GM12878 (cell line): ENCODE results near the gene DCST1. TPM values are rescaled to one million over a fixed set of nuclear protein-coding genes. Genes with fewer than 3 reads are reported as not detected.

Source experiments
- ATAC-seq: fragments of 200-7000 bp; cut with Tn5 transposase; 3 replicates; pipeline ENCODE4 v1.9.1; 2020; ENCODE audit warnings: mild to moderate bottlenecking, moderate library complexity
- BruUV-seq: library from RNA; stranded (reverse); fragments of 400-500 nt; replicated peaks from 2 replicates; lab custom pipeline; 2021; lab: Mats Ljungman, UMichigan
- CTCF ChIA-PET: fragments of 300-600 bp; sonication (Branson Sonifier 250); formaldehyde crosslinking; extraction: SDS; loops from one replicate; lab custom pipeline; 2021; ENCODE audit warnings: inconsistent platforms; lab: Yijun Ruan, JAX
- POLR2A ChIA-PET: fragments of 350-600 bp; formaldehyde crosslinking; extraction: SDS; loops from one replicate; lab custom pipeline; 2021; ENCODE audit warnings: inconsistent platforms; lab: Charles Lee
- RAD21 ChIA-PET: fragments of 300-600 bp; sonication (Branson Sonifier 250); formaldehyde crosslinking; loops from one replicate; lab custom pipeline; 2023; ENCODE audit warnings: antibody characterized with exemption; ENCODE audit not compliant: unreplicated experiment; lab: Charles Lee
- SMC1A ChIA-PET: fragments of 300-600 bp; sonication (Branson Sonifier 250); formaldehyde crosslinking; loops from one replicate; lab custom pipeline; 2023; ENCODE audit not compliant: unreplicated experiment, uncharacterized antibody; lab: Charles Lee
- DNase-seq: peaks from one replicate; pipeline ENCODE4 v3.0.0-alpha.2; 2011; ENCODE audit warnings: low read depth, low spot score
- FAIRE-seq: peaks from 3 replicates; lab custom pipeline; 2011; peaks lifted over from hg19 to GRCh38; lab: Jason Lieb, UNC
- H2AFZ ChIP-seq: 2 replicates; pipeline ENCODE4 v1.6.0; 2011; ENCODE audit warnings: low read depth, low read length, control low read depth; ENCODE audit not compliant: control insufficient read depth
- H3K27ac ChIP-seq: 2 replicates; pipeline ENCODE4 v1.5.1; 2011; ENCODE audit warnings: control low read depth; ENCODE audit not compliant: control insufficient read depth, insufficient read depth
- H3K27me3 ChIP-seq, 2 experiments: replicated peaks in 1 of 2; 2 replicates each; pipeline versions ENCODE4 v1.6.0 to v1.6.1; 2011; ENCODE audit warnings: low read length in 1 of 2; ENCODE audit not compliant: control insufficient read depth in 2 of 2, insufficient read depth in 2 of 2
- H3K36me3 ChIP-seq, 2 experiments: 2 replicates each; pipeline ENCODE4 v1.5.1; 2011; ENCODE audit warnings: low read length in 1 of 2; ENCODE audit not compliant: control insufficient read depth in 2 of 2, insufficient read depth in 2 of 2
- H3K4me1 ChIP-seq: 2 replicates; pipeline ENCODE4 v1.6.1; 2011; ENCODE audit warnings: mild to moderate bottlenecking, low read length, moderate library complexity, mixed read lengths; ENCODE audit not compliant: control insufficient read depth, insufficient read depth
- H3K4me2 ChIP-seq: 2 replicates; pipeline ENCODE4 v1.6.0; 2011; ENCODE audit warnings: control low read depth; ENCODE audit not compliant: control insufficient read depth, insufficient read depth
- H3K4me3 ChIP-seq: fragments of 200-600 bp; sonication (generic); 2 replicates; pipeline ENCODE4 v1.5.1; 2016
- H3K79me2 ChIP-seq: 2 replicates; pipeline ENCODE4 v1.6.0; 2011; ENCODE audit warnings: low read length; ENCODE audit not compliant: control insufficient read depth, insufficient read depth
- H3K9ac ChIP-seq: 2 replicates; pipeline ENCODE4 v1.8.0; 2011; ENCODE audit warnings: low read length, control low read depth, mixed read lengths; ENCODE audit not compliant: control insufficient read depth, insufficient read depth
- H3K9me3 ChIP-seq: replicated peaks from 3 replicates; pipeline ENCODE4 v1.5.1; 2011; ENCODE audit warnings: mild to moderate bottlenecking, low read length; ENCODE audit not compliant: control insufficient read depth, insufficient read depth
- H4K20me1 ChIP-seq: 2 replicates; pipeline ENCODE4 v1.6.0; 2011; ENCODE audit not compliant: control insufficient read depth, insufficient read depth
- ATF7 ChIP-seq: fragments of 450-650 bp; IDR thresholded peaks from 2 replicates; pipeline ENCODE4 v1.6.1; 2016; ENCODE audit warnings: low read depth, mild to moderate bottlenecking
- BRCA1 ChIP-seq: IDR thresholded peaks from 2 replicates; pipeline ENCODE4 v1.6.1; 2011; ENCODE audit warnings: low read depth, low read length, improper control_type of control experiment
- CHD1 ChIP-seq: IDR thresholded peaks from 2 replicates; pipeline ENCODE4 v1.6.1; 2012; ENCODE audit warnings: low read depth, low read length, improper control_type of control experiment
- CREB1 ChIP-seq: IDR thresholded peaks from 2 replicates; pipeline ENCODE4 v1.6.1; 2012; ENCODE audit warnings: low read depth, mild to moderate bottlenecking, inconsistent platforms
- KLF5 ChIP-seq: fragments of 450-650 bp; IDR thresholded peaks from 2 replicates; pipeline ENCODE4 v1.6.1; 2014; ENCODE audit warnings: mild to moderate bottlenecking; ENCODE audit not compliant: partially characterized antibody
- MEF2A ChIP-seq: IDR thresholded peaks from 2 replicates; pipeline ENCODE4 v1.6.1; 2011; ENCODE audit warnings: low read depth, mild to moderate bottlenecking, low read length, moderate library complexity; ENCODE audit not compliant: insufficient read depth
- MTA2 ChIP-seq: fragments of 450-650 bp; IDR thresholded peaks from 2 replicates; pipeline ENCODE4 v1.6.1; 2016; ENCODE audit warnings: low read depth, mild to moderate bottlenecking, moderate library complexity
- MYB ChIP-seq: fragments of 150-350 bp; IDR thresholded peaks from 2 replicates; pipeline ENCODE4 v1.6.1; 2014; ENCODE audit warnings: mild to moderate bottlenecking, low read depth, low read length, borderline replicate concordance
- NBN ChIP-seq: fragments of 450-650 bp; IDR thresholded peaks from 2 replicates; pipeline ENCODE4 v1.6.1; 2016
- POLR2AphosphoS2 ChIP-seq: IDR thresholded peaks from 2 replicates; pipeline ENCODE4 v1.6.1; 2011; ENCODE audit warnings: low read depth, mild to moderate bottlenecking, low read length, improper control_type of control experiment, moderate library complexity
- POU2F2 ChIP-seq: IDR thresholded peaks from 3 replicates; pipeline ENCODE4 v1.6.1; 2011; ENCODE audit warnings: low read depth, mild to moderate bottlenecking, low read length, borderline replicate concordance
- SP1 ChIP-seq: IDR thresholded peaks from one replicate; pipeline ENCODE4 v1.6.1; 2011; ENCODE audit warnings: low read depth, low read length
- STAT1 ChIP-seq: fragments of 450-650 bp; conservative IDR thresholded peaks from 2 replicates; pipeline ENCODE4 v1.6.1; 2014; ENCODE audit warnings: antibody characterized with exemption, mild to moderate bottlenecking
- STAT3 ChIP-seq: IDR thresholded peaks from 2 replicates; pipeline ENCODE4 v1.6.1; 2011; ENCODE audit warnings: low read depth, low read length, improper control_type of control experiment
- TAF1 ChIP-seq: IDR thresholded peaks from 2 replicates; pipeline ENCODE4 v1.6.1; 2011; ENCODE audit warnings: mild to moderate bottlenecking, low read depth, low read length, borderline replicate concordance
- ZNF207 ChIP-seq: fragments of 450-650 bp; IDR thresholded peaks from 2 replicates; pipeline ENCODE4 v1.6.1; 2014; ENCODE audit warnings: antibody characterized with exemption, mild to moderate bottlenecking, borderline replicate concordance
- ZNF622 ChIP-seq: fragments of 450-650 bp; IDR thresholded peaks from 2 replicates; pipeline ENCODE4 v1.6.1; 2017; ENCODE audit warnings: mild to moderate bottlenecking, inconsistent platforms
- WGBS: methylation state at CpG from one replicate; pipeline ENCODE4 v1.1.6; 2016; ENCODE audit warnings: low lambda C conversion rate; ENCODE audit not compliant: insufficient replicate concordance, insufficient coverage; ENCODE audit errors: missing lambda C conversion rate; 5-methylcytosine and 5-hydroxymethylcytosine counted together
- in situ Hi-C: fragments of 300-500 bp; cut with MboI; formaldehyde crosslinking; loops from 9 replicates; pipeline ENCODE4 v1.14.3; 2018; ENCODE audit warnings: mixed read lengths
- intact Hi-C: fragments of 100-400 bp; cut with micrococcal nuclease; formaldehyde crosslinking; loops from one replicate; pipeline ENCODE4 v1.14.2; 2022; ENCODE audit not compliant: unreplicated experiment
- polyA plus RNA-seq, 11 experiments: library from polyadenylated mRNA; depleted of rRNA in 4 of 11; unstranded in 6 of 11; stranded (reverse) in 5 of 11; fragments of >200 nt; fragmentation: Nextera tagmentation in 4 of 11; fragmentation: Illumina TruSeq in 1 of 11; extraction: Ambion mirVana in 4 of 11; extraction: Trizol in 1 of 11; gene quantifications; 1 replicate in 1 of 11; 2 replicates in 10 of 11; pipeline versions ENCODE4 v1.2.1 to v1.2.3, GENCODE V29; 2011 to 2016; ENCODE audit warnings: inconsistent platforms in 2 of 11, missing spikeins in 2 of 11, low read depth in 1 of 11
- total RNA-seq, 4 experiments: library from RNA; depleted of rRNA in 3 of 4; stranded (reverse); fragments of >200 nt in 3 of 4; fragmentation: Illumina TruSeq in 1 of 4; extraction: Trizol in 1 of 4; gene quantifications; 2 replicates each; pipeline versions ENCODE4 v1.2.1 to v1.2.3, GENCODE V29; 2013 to 2021
- TF ChIP-seq, protein P1 (sequence below): fragments of 450-650 bp; IDR thresholded peaks from 2 replicates; pipeline ENCODE4 v1.6.1; 2018; ENCODE audit warnings: borderline replicate concordance, mild to moderate bottlenecking; ENCODE audit not compliant: partially characterized antibody
- TF ChIP-seq, protein P2 (sequence below): IDR thresholded peaks from 2 replicates; pipeline ENCODE4 v1.6.1; 2012; ENCODE audit warnings: mild to moderate bottlenecking, low read depth, low read length

Gene DCST1
- total and polyA plus RNA-seq, 10 of the 15 experiments (the other 5 are each of a cell fraction or from before 2014, with no cell fraction given) = not detected

DNA sequence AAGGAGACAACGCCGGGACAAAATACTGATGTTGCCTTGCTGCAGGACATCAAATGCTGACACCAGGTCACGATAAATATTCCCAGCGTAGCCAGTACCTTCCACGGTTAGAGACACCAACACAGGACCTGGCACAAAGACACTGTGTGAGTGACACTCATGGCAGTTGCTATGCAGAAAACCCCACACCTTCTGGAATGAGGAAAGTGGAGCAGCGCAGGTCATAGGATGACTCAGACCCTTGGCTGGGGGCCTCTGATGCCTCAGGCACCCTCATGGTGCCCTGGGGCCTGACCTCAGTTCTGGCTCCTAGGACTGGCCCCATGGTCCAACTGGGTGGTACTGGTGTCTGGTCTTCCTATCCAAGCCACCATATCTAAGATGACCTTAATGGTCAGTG lies 7.0 kb upstream of the DCST1 start (continued):
- TF ChIP-seq, protein P1, sequence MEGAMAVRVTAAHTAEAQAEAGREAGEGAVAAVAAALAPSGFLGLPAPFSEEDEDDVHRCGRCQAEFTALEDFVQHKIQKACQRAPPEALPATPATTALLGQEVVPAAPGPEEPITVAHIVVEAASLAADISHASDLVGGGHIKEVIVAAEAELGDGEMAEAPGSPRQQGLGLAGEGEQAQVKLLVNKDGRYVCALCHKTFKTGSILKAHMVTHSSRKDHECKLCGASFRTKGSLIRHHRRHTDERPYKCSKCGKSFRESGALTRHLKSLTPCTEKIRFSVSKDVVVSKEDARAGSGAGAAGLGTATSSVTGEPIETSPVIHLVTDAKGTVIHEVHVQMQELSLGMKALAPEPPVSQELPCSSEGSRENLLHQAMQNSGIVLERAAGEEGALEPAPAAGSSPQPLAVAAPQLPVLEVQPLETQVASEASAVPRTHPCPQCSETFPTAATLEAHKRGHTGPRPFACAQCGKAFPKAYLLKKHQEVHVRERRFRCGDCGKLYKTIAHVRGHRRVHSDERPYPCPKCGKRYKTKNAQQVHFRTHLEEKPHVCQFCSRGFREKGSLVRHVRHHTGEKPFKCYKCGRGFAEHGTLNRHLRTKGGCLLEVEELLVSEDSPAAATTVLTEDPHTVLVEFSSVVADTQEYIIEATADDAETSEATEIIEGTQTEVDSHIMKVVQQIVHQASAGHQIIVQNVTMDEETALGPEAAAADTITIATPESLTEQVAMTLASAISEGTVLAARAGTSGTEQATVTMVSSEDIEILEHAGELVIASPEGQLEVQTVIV = no peak
- no peak for TF ChIP-seq ZNF207

DNA sequence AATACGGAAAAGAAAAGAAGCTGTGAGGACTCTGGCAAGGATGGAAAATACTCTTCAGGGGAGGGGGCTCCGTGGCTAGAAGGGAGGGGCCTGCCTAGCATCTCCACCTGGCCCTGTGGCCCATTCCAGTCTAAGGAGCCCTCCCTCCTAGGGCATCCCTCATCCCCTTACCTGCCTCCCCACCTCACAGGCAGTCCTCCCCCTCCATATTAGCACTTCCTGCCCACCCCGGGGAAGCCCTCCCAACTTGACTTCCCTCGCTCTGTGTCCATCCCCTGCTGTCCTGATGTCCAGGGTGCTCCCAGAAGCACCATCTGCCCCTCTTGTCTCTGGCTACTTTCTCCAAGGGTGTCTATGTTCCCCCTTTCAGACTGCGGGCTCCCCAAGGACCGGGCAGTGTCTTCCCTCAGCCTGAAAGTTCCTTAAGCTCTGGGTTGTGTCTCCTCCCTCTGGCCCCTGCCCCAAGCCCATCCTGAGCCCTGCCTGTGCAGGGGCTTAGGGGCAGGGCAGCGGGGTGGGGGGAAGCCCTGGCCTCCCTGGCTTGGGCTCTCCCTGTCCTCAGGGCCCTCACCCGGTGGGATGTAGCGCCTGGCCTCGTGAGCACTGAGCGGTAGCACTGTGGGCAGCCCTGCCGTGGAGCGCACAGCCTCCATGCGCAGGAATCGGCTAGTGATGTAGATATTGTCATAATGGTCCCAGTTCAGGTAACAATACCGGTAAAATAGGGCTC lies 3.9 kb upstream of the DCST1 start:
- intact Hi-C loops = no loop called here
- no TSS peak for BruUV-seq
- no peak for FAIRE-seq

More for the DNA sequence above, 3.9 kb upstream of the DCST1 start:
- DNase-seq = no peak
- no peak for TF ChIP-seq NBN
- no peak for TF ChIP-seq POLR2AphosphoS2
- TF ChIP-seq STAT3 = no peak
- no peak for TF ChIP-seq BRCA1
- no peak for TF ChIP-seq ATF7
- TF ChIP-seq, protein P2, sequence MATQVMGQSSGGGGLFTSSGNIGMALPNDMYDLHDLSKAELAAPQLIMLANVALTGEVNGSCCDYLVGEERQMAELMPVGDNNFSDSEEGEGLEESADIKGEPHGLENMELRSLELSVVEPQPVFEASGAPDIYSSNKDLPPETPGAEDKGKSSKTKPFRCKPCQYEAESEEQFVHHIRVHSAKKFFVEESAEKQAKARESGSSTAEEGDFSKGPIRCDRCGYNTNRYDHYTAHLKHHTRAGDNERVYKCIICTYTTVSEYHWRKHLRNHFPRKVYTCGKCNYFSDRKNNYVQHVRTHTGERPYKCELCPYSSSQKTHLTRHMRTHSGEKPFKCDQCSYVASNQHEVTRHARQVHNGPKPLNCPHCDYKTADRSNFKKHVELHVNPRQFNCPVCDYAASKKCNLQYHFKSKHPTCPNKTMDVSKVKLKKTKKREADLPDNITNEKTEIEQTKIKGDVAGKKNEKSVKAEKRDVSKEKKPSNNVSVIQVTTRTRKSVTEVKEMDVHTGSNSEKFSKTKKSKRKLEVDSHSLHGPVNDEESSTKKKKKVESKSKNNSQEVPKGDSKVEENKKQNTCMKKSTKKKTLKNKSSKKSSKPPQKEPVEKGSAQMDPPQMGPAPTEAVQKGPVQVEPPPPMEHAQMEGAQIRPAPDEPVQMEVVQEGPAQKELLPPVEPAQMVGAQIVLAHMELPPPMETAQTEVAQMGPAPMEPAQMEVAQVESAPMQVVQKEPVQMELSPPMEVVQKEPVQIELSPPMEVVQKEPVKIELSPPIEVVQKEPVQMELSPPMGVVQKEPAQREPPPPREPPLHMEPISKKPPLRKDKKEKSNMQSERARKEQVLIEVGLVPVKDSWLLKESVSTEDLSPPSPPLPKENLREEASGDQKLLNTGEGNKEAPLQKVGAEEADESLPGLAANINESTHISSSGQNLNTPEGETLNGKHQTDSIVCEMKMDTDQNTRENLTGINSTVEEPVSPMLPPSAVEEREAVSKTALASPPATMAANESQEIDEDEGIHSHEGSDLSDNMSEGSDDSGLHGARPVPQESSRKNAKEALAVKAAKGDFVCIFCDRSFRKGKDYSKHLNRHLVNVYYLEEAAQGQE = no peak
- TF ChIP-seq MEF2A = no peak
- TF ChIP-seq ZNF622 = no peak
- TF ChIP-seq MTA2 = no peak
- TF ChIP-seq KLF5 = no peak
- no peak for TF ChIP-seq STAT1
- TF ChIP-seq POU2F2 = no peak
- TF ChIP-seq CREB1 = no peak
- TF ChIP-seq CHD1 = no peak
- TF ChIP-seq TAF1 = no peak
- no peak for TF ChIP-seq MYB
- no peak for TF ChIP-seq SP1
- TF ChIP-seq, all 136 proteins: peak for 0
- Histone ChIP-seq H2AFZ (no peak overlapping the region), H3K4me1 (no peaks in the 10 kb centered on the region), H3K27me3 (no peaks in the 10 kb centered on the region; a peak in 2 of 4 replicates), H3K36me3 (no peaks in the 10 kb centered on the region), H3K4me2 (no peak overlapping the region), H3K79me2 (no peaks in the 10 kb centered on the region), H3K27ac (no peak overlapping the region), H3K9me3 (no peaks in the 10 kb centered on the region), H4K20me1 (no peaks in the 10 kb centered on the region), H3K9ac (no peak overlapping the region), H3K4me3 (no peak overlapping the region)
- WGBS = 66% methylated on average over 15 of the region's 16 CpGs
- ATAC-seq = no peak
- SMC1A ChIA-PET = no interaction called here
- POLR2A ChIA-PET = no interaction called here
- CTCF ChIA-PET = no interaction called here
- in situ Hi-C loops = no loop called here
- RAD21 ChIA-PET = no interaction called here
